ENCODE results near the gene ACER1. TPM values are rescaled to one million over a fixed set of nuclear protein-coding genes. Genes with fewer than 3 reads are reported as not detected.

Gene ACER1
- total and polyA plus RNA-seq, 10 of the 15 experiments (the other 5 are each of a cell fraction or from before 2014, with no cell fraction given) = not detected

DNA sequence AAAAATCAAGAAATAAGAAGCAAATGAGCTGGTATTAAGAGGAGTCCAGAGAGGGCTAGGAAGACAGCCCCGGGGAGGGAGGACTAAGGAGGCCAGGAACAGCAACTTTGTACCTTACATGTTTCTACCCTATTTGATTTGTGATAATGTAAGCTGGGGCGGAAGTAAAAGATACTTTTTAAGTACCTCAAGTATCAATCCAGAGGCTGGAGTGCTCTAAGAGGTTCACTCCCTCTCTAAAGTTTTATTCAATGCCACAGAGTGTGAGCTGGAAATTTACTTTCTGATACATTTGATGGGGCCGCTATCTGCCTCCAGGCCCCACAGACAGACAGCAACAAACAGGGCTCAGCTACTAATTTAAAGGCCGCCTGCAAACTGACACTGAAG lies 65.0 kb downstream of the ACER1 start:
- BruUV-seq (replicated peaks) = no TSS peak
- ATAC-seq = no peak
- in situ Hi-C loops (cut with MboI) (no loop called here), intact Hi-C loops (cut with micrococcal nuclease; ENCODE audit: unreplicated experiment) (no loop called here)
- RAD21 ChIA-PET (ENCODE audit: unreplicated experiment) = no interaction called here
- no peak overlapping the region for H3K4me2 ChIP-seq (ENCODE audit: control insufficient read depth, insufficient read depth)
- TF ChIP-seq RBBP5 (conservative IDR thresholded peaks at IDR 0.05) (no peak), CHD4 (IDR thresholded peaks at IDR 0.05) (no peak), MTA2 (IDR thresholded peaks at IDR 0.05; ENCODE audit: low read depth) (no peak), MYC (IDR thresholded peaks at IDR 0.05; ENCODE audit: insufficient read depth, insufficient read length, insufficient replicate concordance, low read length, severe bottlenecking) (no peak), BRCA1 (IDR thresholded peaks at IDR 0.05; ENCODE audit: low read depth, low read length) (no peak), NBN (IDR thresholded peaks at IDR 0.05) (no peak), SP1 (IDR thresholded peaks at IDR 0.05; ENCODE audit: low read depth, low read length) (no peak), NRF1 (conservative IDR thresholded peaks at IDR 0.05; ENCODE audit: low read depth, low read length) (no peak), CBX3 (IDR thresholded peaks at IDR 0.05; ENCODE audit: borderline replicate concordance, low read depth) (no peak), NFIC (IDR thresholded peaks at IDR 0.05; ENCODE audit: low read depth, low read length) (no peak), BMI1 (IDR thresholded peaks at IDR 0.05; ENCODE audit: borderline replicate concordance) (no peak)
- TF ChIP-seq, protein P1, sequence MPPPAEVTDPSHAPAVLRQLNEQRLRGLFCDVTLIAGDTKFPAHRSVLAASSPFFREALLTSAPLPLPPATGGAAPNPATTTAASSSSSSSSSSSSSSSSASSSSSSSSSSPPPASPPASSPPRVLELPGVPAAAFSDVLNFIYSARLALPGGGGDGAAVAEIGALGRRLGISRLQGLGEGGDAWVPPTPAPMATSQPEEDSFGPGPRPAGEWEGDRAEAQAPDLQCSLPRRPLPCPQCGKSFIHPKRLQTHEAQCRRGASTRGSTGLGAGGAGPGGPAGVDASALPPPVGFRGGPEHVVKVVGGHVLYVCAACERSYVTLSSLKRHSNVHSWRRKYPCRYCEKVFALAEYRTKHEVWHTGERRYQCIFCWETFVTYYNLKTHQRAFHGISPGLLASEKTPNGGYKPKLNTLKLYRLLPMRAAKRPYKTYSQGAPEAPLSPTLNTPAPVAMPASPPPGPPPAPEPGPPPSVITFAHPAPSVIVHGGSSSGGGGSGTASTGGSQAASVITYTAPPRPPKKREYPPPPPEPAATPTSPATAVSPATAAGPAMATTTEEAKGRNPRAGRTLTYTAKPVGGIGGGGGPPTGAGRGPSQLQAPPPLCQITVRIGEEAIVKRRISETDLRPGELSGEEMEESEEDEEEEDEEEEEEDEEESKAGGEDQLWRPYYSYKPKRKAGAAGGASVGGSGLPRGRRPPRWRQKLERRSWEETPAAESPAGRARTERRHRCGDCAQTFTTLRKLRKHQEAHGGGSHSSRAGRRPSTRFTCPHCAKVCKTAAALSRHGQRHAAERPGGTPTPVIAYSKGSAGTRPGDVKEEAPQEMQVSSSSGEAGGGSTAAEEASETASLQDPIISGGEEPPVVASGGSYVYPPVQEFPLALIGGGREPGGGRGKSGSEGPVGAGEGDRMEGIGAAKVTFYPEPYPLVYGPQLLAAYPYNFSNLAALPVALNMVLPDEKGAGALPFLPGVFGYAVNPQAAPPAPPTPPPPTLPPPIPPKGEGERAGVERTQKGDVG (CRISPR knock-in tag; IDR thresholded peaks at IDR 0.05) = no peak
- TF ChIP-seq, protein P2, sequence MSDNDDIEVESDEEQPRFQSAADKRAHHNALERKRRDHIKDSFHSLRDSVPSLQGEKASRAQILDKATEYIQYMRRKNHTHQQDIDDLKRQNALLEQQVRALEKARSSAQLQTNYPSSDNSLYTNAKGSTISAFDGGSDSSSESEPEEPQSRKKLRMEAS (IDR thresholded peaks at IDR 0.05; ENCODE audit: low read depth, low read length) = no peak
- TF ChIP-seq, protein P3, sequence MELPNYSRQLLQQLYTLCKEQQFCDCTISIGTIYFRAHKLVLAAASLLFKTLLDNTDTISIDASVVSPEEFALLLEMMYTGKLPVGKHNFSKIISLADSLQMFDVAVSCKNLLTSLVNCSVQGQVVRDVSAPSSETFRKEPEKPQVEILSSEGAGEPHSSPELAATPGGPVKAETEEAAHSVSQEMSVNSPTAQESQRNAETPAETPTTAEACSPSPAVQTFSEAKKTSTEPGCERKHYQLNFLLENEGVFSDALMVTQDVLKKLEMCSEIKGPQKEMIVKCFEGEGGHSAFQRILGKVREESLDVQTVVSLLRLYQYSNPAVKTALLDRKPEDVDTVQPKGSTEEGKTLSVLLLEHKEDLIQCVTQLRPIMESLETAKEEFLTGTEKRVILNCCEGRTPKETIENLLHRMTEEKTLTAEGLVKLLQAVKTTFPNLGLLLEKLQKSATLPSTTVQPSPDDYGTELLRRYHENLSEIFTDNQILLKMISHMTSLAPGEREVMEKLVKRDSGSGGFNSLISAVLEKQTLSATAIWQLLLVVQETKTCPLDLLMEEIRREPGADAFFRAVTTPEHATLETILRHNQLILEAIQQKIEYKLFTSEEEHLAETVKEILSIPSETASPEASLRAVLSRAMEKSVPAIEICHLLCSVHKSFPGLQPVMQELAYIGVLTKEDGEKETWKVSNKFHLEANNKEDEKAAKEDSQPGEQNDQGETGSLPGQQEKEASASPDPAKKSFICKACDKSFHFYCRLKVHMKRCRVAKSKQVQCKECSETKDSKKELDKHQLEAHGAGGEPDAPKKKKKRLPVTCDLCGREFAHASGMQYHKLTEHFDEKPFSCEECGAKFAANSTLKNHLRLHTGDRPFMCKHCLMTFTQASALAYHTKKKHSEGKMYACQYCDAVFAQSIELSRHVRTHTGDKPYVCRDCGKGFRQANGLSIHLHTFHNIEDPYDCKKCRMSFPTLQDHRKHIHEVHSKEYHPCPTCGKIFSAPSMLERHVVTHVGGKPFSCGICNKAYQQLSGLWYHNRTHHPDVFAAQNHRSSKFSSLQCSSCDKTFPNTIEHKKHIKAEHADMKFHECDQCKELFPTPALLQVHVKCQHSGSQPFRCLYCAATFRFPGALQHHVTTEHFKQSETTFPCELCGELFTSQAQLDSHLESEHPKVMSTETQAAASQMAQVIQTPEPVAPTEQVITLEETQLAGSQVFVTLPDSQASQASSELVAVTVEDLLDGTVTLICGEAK (IDR thresholded peaks at IDR 0.05; ENCODE audit: borderline replicate concordance) = no peak
- H4K20me1 ChIP-seq (ENCODE audit: control insufficient read depth, insufficient read depth) = peaks cover 4% of the 10 kb centered on the region; the same call in 1 of the 2 replicates
- SMC1A ChIA-PET (ENCODE audit: uncharacterized antibody, unreplicated experiment) = no interaction called here
- WGBS (ENCODE audit: insufficient coverage, insufficient replicate concordance, low lambda C conversion rate, missing lambda C conversion rate) = 97% methylated on average over 4 of the region's 4 CpGs
- CTCF ChIA-PET = interaction anchor here (0.6 to 1.6 kb wide), 2 partner anchors 50 to 385 kb away, joined by 3 to 8 read pairs; no protein-coding TSS in a partner anchor
- peaks cover 12% of the 10 kb centered on the region for H3K79me2 ChIP-seq (ENCODE audit: control insufficient read depth, insufficient read depth, low read length)
- DNase-seq (ENCODE audit: low read depth, low spot score) = no peak
- no peak for FAIRE-seq
- no peak overlapping the region for H3K9ac ChIP-seq (ENCODE audit: control insufficient read depth, insufficient read depth, low read length)
- H2AFZ ChIP-seq (ENCODE audit: control insufficient read depth, low read depth, low read length) = no peak overlapping the region
- POLR2A ChIA-PET = interaction anchor here (0.5 kb wide), 1 partner anchor 237 kb away, joined by 4 read pairs; no protein-coding TSS in a partner anchor
- no peaks in the 10 kb centered on the region for H3K27me3 ChIP-seq (replicated peaks in 1 of 2; ENCODE audit: control insufficient read depth in 2 of 2, insufficient read depth in 2 of 2, low read length in 1 of 2)
- H3K36me3 ChIP-seq (ENCODE audit: control insufficient read depth in 2 of 2, insufficient read depth in 2 of 2, low read length in 1 of 2) = peaks cover 7 to 12% of the 10 kb centered on the region in 2 experiments; a peak in 3 of 4 replicates
- H3K4me3 ChIP-seq = no peak overlapping the region
- H3K9me3 ChIP-seq (replicated peaks; ENCODE audit: control insufficient read depth, insufficient read depth, low read length) = no peaks in the 10 kb centered on the region
- no peaks in the 10 kb centered on the region for H3K4me1 ChIP-seq (ENCODE audit: control insufficient read depth, insufficient read depth, low read length)
- H3K27ac ChIP-seq (ENCODE audit: control insufficient read depth, insufficient read depth) = no peak overlapping the region
